ENCODE measurements around the gene ARHGAP22.

The ARHGAP22 gene

GRCh38 chr10:48474765-48475365 lies 130.0 kb downstream of the ARHGAP22 start:
- no peak for DNase-seq

GRCh38 chr10:48473704-48474103 lies 131.2 kb downstream of the ARHGAP22 start:
- DNase-seq: no peak

GRCh38 chr10:48472501-48473069 lies 132.3 kb downstream of the ARHGAP22 start:
- no peak for DNase-seq

- DNase-seq: no peak
These were observed 133.7 kb downstream of the ARHGAP22 start for GRCh38 chr10:48470893-48471805.

GRCh38 chr10:48470115-48470892 lies 134.6 kb downstream of the ARHGAP22 start:
- peak in 1 of 3 experiments; percentile 1 for DNase-seq

GRCh38 chr10:48469516-48470020 lies 135.3 kb downstream of the ARHGAP22 start:
- no peak for DNase-seq

GRCh38 chr10:48468866-48469511 lies 135.9 kb downstream of the ARHGAP22 start:
- DNase-seq: no peak

GRCh38 chr10:48468130-48468790 lies 136.6 kb downstream of the ARHGAP22 start:
- no peak for DNase-seq

GRCh38 chr10:48467669-48468068 lies 137.2 kb downstream of the ARHGAP22 start:
- DNase-seq: no peak

- peak in 1 of 3 experiments; percentile 5 for DNase-seq
These were observed 138.1 kb downstream of the ARHGAP22 start for GRCh38 chr10:48466611-48467240.

GRCh38 chr10:48465860-48466521 lies 138.9 kb downstream of the ARHGAP22 start:
- no peak for DNase-seq

GRCh38 chr10:48464871-48465736 lies 139.8 kb downstream of the ARHGAP22 start:
- no peak for DNase-seq

- no peak for DNase-seq
These were observed 140.6 kb downstream of the ARHGAP22 start for GRCh38 chr10:48464121-48464870.

- no peak for DNase-seq
These were observed 141.4 kb downstream of the ARHGAP22 start for GRCh38 chr10:48463318-48464003.

- DNase-seq: no peak
These were observed 142.3 kb downstream of the ARHGAP22 start for GRCh38 chr10:48462482-48463020.

- no peak for DNase-seq
These were observed 143.0 kb downstream of the ARHGAP22 start for GRCh38 chr10:48461623-48462481.

GRCh38 chr10:48460182-48460581 lies 144.7 kb downstream of the ARHGAP22 start:
- DNase-seq: no peak

All from NCI-H1417 (cell line).